ES-I3 (cell line): Measurements from ENCODE around the gene USP43.

Experiments used
- H3K36me3 ChIP-seq: 2 replicates; pipeline ENCODE4 v1.6.1; 2013; ENCODE audit warnings: mild to moderate bottlenecking, low read length, control low read depth, moderate library complexity; ENCODE audit not compliant: insufficient read depth
- H3K4me1 ChIP-seq: 2 replicates; pipeline ENCODE4 v1.6.1; 2013; ENCODE audit warnings: mild to moderate bottlenecking, control low read depth, low read length; ENCODE audit not compliant: insufficient read depth
- H3K9ac ChIP-seq: 2 replicates; pipeline ENCODE4 v1.6.1; 2013; ENCODE audit warnings: low read depth, mild to moderate bottlenecking, low read length, moderate library complexity
- H3K9me3 ChIP-seq: 2 replicates; pipeline ENCODE4 v1.6.1; 2013; ENCODE audit warnings: mild to moderate bottlenecking, low read length, moderate library complexity; ENCODE audit not compliant: control insufficient read depth, insufficient read depth

USP43 gene

GRCh38 chr17:9672266-9672665 lies 26.9 kb downstream of the USP43 start:
- no peak overlapping the region for H3K9ac ChIP-seq
- no peaks in the 10 kb centered on the region for H3K9me3 ChIP-seq
- H3K4me1 ChIP-seq: no peaks in the 10 kb centered on the region
- H3K36me3 ChIP-seq: no peaks in the 10 kb centered on the region; the same call in none of the 2 replicates

- Histone ChIP-seq H3K9me3 (no peaks in the 10 kb centered on the region), H3K36me3 (no peaks in the 10 kb centered on the region; the same call in none of the 2 replicates), H3K4me1 (no peaks in the 10 kb centered on the region), H3K9ac (no peak overlapping the region)
These were observed 27.4 kb downstream of the USP43 start for GRCh38 chr17:9672691-9673090.

DNA sequence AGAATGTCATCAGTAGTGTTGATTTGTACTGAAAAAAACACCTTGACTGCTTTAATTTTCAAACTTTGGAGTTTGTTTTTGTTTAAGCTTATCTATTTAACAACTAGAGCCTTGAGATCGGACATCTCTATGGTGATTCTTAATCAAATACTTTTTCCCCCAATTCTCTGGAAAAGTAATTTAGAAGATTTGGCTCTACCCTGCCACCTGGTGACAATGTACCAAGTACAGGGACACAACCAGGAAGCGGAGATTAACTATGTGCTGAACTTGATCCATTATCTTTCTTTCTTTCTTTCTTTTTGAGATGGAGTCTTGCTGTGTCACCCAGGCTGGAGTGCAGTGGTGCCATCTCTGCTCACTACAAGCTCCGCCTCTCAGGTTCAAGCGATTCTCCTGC lies 30.8 kb downstream of the USP43 start:
- H3K36me3 ChIP-seq: peaks cover 4% of the 10 kb centered on the region; the same call in 1 of the 2 replicates
- H3K4me1 ChIP-seq: no peaks in the 10 kb centered on the region
- H3K9me3 ChIP-seq: peaks cover 9% of the 10 kb centered on the region; the same call in 1 of the 2 replicates
- no peak overlapping the region for H3K9ac ChIP-seq

DNA sequence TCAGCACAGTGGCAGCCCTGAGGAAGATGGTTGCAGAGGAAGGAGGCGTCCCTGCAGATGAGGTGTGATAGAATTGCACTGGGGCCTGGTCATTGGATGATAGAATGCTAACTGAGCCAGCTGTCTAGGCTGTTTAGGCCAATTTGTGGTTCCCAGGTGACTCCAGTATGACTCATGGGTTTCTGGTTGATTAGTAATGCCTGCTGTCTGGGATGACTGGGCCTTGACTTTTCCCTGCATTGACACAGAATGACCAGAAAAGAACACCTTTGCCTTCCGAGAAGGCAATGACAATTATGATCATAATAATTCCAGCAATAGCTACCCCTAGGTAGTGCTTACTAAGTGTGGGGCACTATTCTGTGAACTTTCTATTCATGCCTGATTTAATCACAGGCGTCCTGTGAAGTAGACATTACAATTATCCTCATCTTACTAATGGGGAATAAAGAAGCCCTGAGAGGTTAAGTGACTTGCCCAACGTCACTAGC lies 31.5 kb downstream of the USP43 start:
- peaks cover 4% of the 10 kb centered on the region; the same call in 1 of the 2 replicates for H3K36me3 ChIP-seq
- peaks cover 9% of the 10 kb centered on the region; the same call in 1 of the 2 replicates for H3K9me3 ChIP-seq
- no peak overlapping the region for H3K9ac ChIP-seq
- no peaks in the 10 kb centered on the region for H3K4me1 ChIP-seq

GRCh38 chr17:9677411-9677810 lies 32.1 kb downstream of the USP43 start:
- Histone ChIP-seq H3K9ac (no peak overlapping the region), H3K36me3 (peaks cover 4% of the 10 kb centered on the region; the same call in 1 of the 2 replicates), H3K4me1 (no peaks in the 10 kb centered on the region)

GRCh38 chr17:9677896-9678295 lies 32.6 kb downstream of the USP43 start:
- Histone ChIP-seq H3K9me3 (peaks cover 9% of the 10 kb centered on the region; the same call in 1 of the 2 replicates), H3K4me1 (no peaks in the 10 kb centered on the region), H3K36me3 (peaks cover 4% of the 10 kb centered on the region; the same call in 1 of the 2 replicates), H3K9ac (no peak overlapping the region)

More at GRCh38 chr17:9677411-9677810, 32.1 kb downstream of the USP43 start:
- H3K9me3 ChIP-seq: peaks cover 9% of the 10 kb centered on the region; the same call in 1 of the 2 replicates

GRCh38 chr17:9684955-9685621 lies 39.8 kb downstream of the USP43 start:
- peaks cover 5% of the 10 kb centered on the region; the same call in 1 of the 2 replicates for H3K9me3 ChIP-seq
- peaks cover 4% of the 10 kb centered on the region for H3K36me3 ChIP-seq
- no peak overlapping the region for H3K9ac ChIP-seq
- H3K4me1 ChIP-seq: no peaks in the 10 kb centered on the region

GRCh38 chr17:9693755-9694154 lies 48.4 kb downstream of the USP43 start:
- Histone ChIP-seq H3K4me1 (no peaks in the 10 kb centered on the region), H3K9ac (no peak overlapping the region), H3K9me3 (no peaks in the 10 kb centered on the region), H3K36me3 (0 out of 2 replicates have a peak, but pooled peaks cover 2% of the 10 kb centered on the region)

DNA sequence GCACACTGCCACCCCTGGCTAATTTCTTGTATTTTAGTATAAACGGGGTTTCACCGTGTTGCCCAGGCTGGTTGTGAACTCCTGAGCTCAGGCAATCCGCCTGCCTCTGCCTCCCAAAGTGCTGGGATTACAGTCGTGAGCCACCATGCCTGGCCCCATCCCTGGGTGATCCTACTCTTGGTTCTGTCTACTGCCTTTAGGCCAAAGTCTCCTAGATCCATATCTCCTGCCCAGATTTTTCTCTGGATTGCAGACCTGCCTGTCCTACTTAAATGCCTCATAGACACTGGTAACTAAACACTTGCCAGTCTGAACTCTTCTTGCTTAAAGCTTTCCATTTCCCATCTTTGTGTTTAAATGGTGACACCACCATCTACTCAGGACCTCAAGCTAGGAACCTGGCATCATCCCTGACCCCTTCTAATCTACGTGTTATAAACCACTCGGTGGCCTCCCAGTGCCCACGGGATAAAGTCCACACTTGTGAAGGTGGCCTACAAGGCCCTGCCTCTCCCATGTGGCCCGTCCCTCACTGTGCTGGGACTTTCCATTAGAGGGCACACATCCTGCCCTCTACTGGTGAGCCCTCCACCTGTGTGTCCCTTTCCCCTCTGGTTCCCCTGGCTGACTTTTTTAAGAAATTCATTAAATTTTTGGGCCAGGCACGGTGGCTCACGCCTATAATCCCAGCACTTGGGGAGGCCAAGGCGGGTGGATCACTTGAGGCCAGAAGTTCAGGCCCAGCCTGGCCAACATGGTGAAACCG lies 51.1 kb downstream of the USP43 start:
- no peak overlapping the region for H3K9ac ChIP-seq
- no peaks in the 10 kb centered on the region for H3K4me1 ChIP-seq
- H3K36me3 ChIP-seq: 0 out of 2 replicates have a peak, but pooled peaks cover 2% of the 10 kb centered on the region
- no peaks in the 10 kb centered on the region for H3K9me3 ChIP-seq

- Histone ChIP-seq H3K9me3 (no peaks in the 10 kb centered on the region), H3K4me1 (no peaks in the 10 kb centered on the region), H3K36me3 (0 out of 2 replicates have a peak, but pooled peaks cover 2% of the 10 kb centered on the region), H3K9ac (no peak overlapping the region)
These were observed 54.8 kb downstream of the USP43 start for GRCh38 chr17:9700136-9700535.

- Histone ChIP-seq H3K36me3 (no peaks in the 10 kb centered on the region), H3K9ac (no peak overlapping the region), H3K4me1 (no peaks in the 10 kb centered on the region), H3K9me3 (no peaks in the 10 kb centered on the region)
These were observed 55.6 kb downstream of the USP43 start for GRCh38 chr17:9700754-9701476.

- H3K36me3 ChIP-seq: no peaks in the 10 kb centered on the region
- H3K4me1 ChIP-seq: no peaks in the 10 kb centered on the region
- H3K9ac ChIP-seq: no peak overlapping the region
- H3K9me3 ChIP-seq: no peaks in the 10 kb centered on the region
These were observed 57.2 kb downstream of the USP43 start for GRCh38 chr17:9702482-9702881.

DNA sequence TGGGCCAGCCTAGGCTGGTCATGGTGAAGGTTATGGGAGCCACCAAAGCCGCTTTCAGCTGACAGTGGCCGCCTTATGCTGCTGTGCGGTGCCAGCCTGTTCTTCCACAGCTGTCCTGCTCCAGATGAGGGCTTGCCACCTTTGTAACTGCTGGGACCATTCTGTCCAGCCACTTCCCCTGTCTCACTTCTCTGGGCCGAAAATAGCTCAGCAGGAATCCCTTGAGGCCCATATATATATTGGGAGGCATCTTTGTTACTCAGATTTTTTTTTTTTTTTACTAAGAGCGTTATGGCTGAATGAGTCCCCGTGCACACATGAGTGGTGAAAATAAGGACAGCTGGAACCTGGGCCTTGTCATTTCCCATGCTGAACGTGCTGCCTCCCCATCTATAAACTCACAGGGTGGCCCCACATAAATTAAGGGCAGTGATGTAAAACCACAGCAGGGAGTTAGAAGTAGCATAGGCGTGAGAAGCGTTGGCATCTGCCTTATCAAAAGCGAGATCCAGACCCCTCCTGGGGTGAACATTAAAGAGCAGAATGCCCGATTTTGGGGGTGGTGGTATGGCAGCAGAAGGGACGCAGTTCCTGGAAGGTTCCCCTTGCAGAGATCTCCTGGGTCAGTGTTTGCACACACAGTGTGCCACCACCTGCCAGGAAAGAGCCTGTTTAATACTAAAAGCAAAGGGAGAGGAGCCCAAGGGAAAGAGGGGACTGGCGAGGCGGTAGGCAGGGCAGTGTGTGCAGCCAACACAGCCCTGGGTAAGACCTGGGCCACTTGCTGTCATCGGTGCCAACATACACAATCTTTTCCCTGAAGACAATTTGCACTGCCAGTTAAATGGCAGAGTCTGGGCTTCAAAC lies 57.8 kb downstream of the USP43 start:
- H3K36me3 ChIP-seq: no peaks in the 10 kb centered on the region
- no peaks in the 10 kb centered on the region for H3K9me3 ChIP-seq
- no peaks in the 10 kb centered on the region for H3K4me1 ChIP-seq
- no peak overlapping the region for H3K9ac ChIP-seq
